GM21515 (cell line): ENCODE data around the gene MIP.
A peak's percentile ranks its signal among the peaks of the same experiment; 100 is the strongest.
"Not testable (repeated sequence)": the region's sequence is repeated elsewhere in the genome, so short reads cannot be mapped to it uniquely, and the experiment has no call there.

ENCODE experiments used
- ATAC-seq: cut with Tn5 transposase; IDR thresholded peaks from one replicate; pipeline ENCODE4 v1.9.1; 2021; ENCODE audit not compliant: unreplicated experiment

The MIP gene

GRCh38 chr12:56454557-56454956, at the start of gene MIP:
MIP (minus strand) TSS chr12:56454657; CDS start chr12:56454613, 44 bp downstream.
- no peak for ATAC-seq

GRCh38 chr12:56499879-56500278, 45.4 kb upstream of the MIP start:
- not testable (repeated sequence) for ATAC-seq

- ATAC-seq, result not testable (repeated sequence)
These were observed 45.0 kb upstream of the MIP start for GRCh38 chr12:56499452-56499851.

- ATAC-seq, result not testable (repeated sequence)
These were observed 43.9 kb upstream of the MIP start for GRCh38 chr12:56498126-56498902.

- ATAC-seq, result not testable (repeated sequence)
These were observed 42.2 kb upstream of the MIP start for GRCh38 chr12:56496704-56497103.

- not testable (repeated sequence) for ATAC-seq
These were observed 40.0 kb upstream of the MIP start for GRCh38 chr12:56494481-56494880.

- not testable (repeated sequence) for ATAC-seq
These were observed 39.6 kb upstream of the MIP start for GRCh38 chr12:56494106-56494415.

GRCh38 chr12:56493409-56494105, 39.1 kb upstream of the MIP start:
- not testable (repeated sequence) for ATAC-seq

GRCh38 chr12:56490360-56490759, 35.9 kb upstream of the MIP start:
- no peak for ATAC-seq

GRCh38 chr12:56488041-56488955, 33.8 kb upstream of the MIP start, which contains the start of gene GLS2:
GLS2 (minus strand) TSS chr12:56488161; CDS start chr12:56488118, 43 bp downstream.
- peak; percentile 74 for ATAC-seq

GRCh38 chr12:56487448-56488040, 33.1 kb upstream of the MIP start:
- peak; percentile 30 for ATAC-seq

- ATAC-seq, result no peak
These were observed 32.2 kb upstream of the MIP start for GRCh38 chr12:56486694-56487093.

GRCh38 chr12:56484566-56484965, 30.1 kb upstream of the MIP start:
- no peak for ATAC-seq

GRCh38 chr12:56479625-56480024, 25.2 kb upstream of the MIP start:
- ATAC-seq, result no peak

GRCh38 chr12:56477521-56478225, 23.2 kb upstream of the MIP start:
- no peak for ATAC-seq

- no peak for ATAC-seq
These were observed 22.5 kb upstream of the MIP start for GRCh38 chr12:56476972-56477432.

GRCh38 chr12:56476143-56476542, 21.7 kb upstream of the MIP start:
- no peak for ATAC-seq

GRCh38 chr12:56474389-56474788, 19.9 kb upstream of the MIP start:
- ATAC-seq, result no peak

- no peak for ATAC-seq
These were observed 14.8 kb upstream of the MIP start for GRCh38 chr12:56469007-56469930.
